Endothelial cell (in vitro differentiated cells): ENCODE results near the gene CORO2B. TPM values are rescaled to one million over a fixed set of nuclear protein-coding genes. Genes with fewer than 3 reads are reported as not detected.

Experiments
- DNase-seq: peaks from one replicate; pipeline ENCODE4 v3.0.0; 2021; ENCODE audit warnings: low spot score
- H3K27ac Mint-ChIP-seq: one replicate; pipeline ENCODE4 v1.8.0; 2021; ENCODE audit warnings: mixed read lengths, inconsistent platforms; ENCODE audit not compliant: unreplicated experiment
- H3K27me3 Mint-ChIP-seq: one replicate; pipeline ENCODE4 v1.8.0; 2021; ENCODE audit warnings: mild to moderate bottlenecking, moderate library complexity, mixed read lengths, inconsistent platforms; ENCODE audit not compliant: unreplicated experiment
- H3K36me3 Mint-ChIP-seq: one replicate; pipeline ENCODE4 v1.8.0; 2021; ENCODE audit warnings: mild to moderate bottlenecking, low read depth, mixed read lengths, inconsistent platforms; ENCODE audit not compliant: unreplicated experiment
- H3K4me1 Mint-ChIP-seq: one replicate; pipeline ENCODE4 v1.8.0; 2021; ENCODE audit warnings: mild to moderate bottlenecking, mixed read lengths, inconsistent platforms; ENCODE audit not compliant: unreplicated experiment
- H3K4me3 Mint-ChIP-seq: one replicate; pipeline ENCODE4 v1.8.0; 2021; ENCODE audit warnings: mild to moderate bottlenecking, mixed read lengths, inconsistent platforms; ENCODE audit not compliant: unreplicated experiment
- H3K9me3 Mint-ChIP-seq: one replicate; pipeline ENCODE4 v1.8.0; 2021; ENCODE audit warnings: mixed read lengths, inconsistent platforms; ENCODE audit not compliant: unreplicated experiment
- total RNA-seq: library from RNA; stranded (reverse); fragmentation: NEBNext Ultra II Directional; extraction: Animal tissue kit (Norgen Biotek cat#: 25700); gene quantifications from one replicate; pipeline ENCODE4 v1.2.1, GENCODE V29; 2021; ENCODE audit not compliant: unreplicated experiment
- TF ChIP-seq, protein P1 (sequence below): fragments of 200-600 bp; sonication (generic); IDR thresholded peaks from one replicate; pipeline ENCODE4 v1.5.0; 2021; ENCODE audit warnings: antibody characterized with exemption; ENCODE audit not compliant: unreplicated experiment

The CORO2B gene
- total RNA-seq, 1 donor from 2014 or later, result 71.7 TPM

DNA sequence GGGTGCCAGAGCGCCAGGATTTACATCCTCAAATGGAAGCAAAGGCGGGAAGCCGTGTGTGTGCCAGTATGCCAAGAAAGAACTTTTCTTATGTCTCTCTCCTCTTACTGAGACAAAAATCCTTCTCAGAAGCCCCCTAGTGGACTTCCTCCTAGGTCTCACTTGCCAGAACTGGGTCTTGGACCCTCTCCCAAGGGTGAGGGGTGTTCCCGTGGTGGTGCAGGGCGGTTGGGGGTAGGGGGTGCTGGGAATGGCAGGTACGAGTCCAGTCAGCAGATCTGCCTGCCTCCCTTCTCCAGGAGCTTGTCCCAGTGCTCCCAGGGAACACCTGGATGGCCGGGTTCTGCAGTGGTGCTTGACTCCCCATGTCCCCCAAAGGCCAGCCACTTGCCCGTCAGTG is 52.0 kb downstream of the CORO2B start:
- peaks cover 72% of the 10 kb centered on the region for H3K4me1 Mint-ChIP-seq
- no peak overlapping the region for H3K4me3 Mint-ChIP-seq
- H3K36me3 Mint-ChIP-seq, result peaks cover 4% of the 10 kb centered on the region
- H3K9me3 Mint-ChIP-seq, result no peaks in the 10 kb centered on the region
- TF ChIP-seq, protein P1, sequence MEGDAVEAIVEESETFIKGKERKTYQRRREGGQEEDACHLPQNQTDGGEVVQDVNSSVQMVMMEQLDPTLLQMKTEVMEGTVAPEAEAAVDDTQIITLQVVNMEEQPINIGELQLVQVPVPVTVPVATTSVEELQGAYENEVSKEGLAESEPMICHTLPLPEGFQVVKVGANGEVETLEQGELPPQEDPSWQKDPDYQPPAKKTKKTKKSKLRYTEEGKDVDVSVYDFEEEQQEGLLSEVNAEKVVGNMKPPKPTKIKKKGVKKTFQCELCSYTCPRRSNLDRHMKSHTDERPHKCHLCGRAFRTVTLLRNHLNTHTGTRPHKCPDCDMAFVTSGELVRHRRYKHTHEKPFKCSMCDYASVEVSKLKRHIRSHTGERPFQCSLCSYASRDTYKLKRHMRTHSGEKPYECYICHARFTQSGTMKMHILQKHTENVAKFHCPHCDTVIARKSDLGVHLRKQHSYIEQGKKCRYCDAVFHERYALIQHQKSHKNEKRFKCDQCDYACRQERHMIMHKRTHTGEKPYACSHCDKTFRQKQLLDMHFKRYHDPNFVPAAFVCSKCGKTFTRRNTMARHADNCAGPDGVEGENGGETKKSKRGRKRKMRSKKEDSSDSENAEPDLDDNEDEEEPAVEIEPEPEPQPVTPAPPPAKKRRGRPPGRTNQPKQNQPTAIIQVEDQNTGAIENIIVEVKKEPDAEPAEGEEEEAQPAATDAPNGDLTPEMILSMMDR, result peak; percentile 22
- DNase-seq, result no peak
- peak overlapping the region; percentile 36 for H3K27ac Mint-ChIP-seq
- peaks cover 6% of the 10 kb centered on the region for H3K27me3 Mint-ChIP-seq

DNA sequence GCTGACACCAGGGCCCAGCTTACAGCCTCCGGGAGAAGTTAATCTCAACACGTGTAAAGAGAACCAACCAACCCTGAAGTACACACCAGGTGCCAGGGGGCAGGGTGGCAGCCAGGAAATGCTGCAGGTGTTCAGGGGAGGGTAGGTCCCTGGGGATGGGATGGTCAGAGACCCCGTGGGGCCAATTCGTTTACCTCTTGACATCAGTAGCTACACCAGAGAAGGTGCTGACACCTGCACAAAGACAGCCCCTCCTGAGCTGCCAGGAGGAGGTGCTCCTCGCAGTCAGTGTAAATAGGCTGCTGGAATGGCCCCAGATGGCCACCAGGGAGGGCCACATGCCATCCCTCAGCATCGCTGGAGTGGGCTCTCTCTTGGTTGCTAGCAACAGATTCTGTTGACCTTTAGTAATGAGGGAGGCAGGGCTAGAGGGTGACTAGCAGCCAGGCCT is 52.8 kb downstream of the CORO2B start:
- no peaks in the 10 kb centered on the region for H3K9me3 Mint-ChIP-seq
- peak overlapping the region; percentile 36 for H3K27ac Mint-ChIP-seq
- TF ChIP-seq, protein P1, result no peak
- H3K36me3 Mint-ChIP-seq, result peaks cover 7% of the 10 kb centered on the region
- H3K4me1 Mint-ChIP-seq, result peaks cover 76% of the 10 kb centered on the region
- peaks cover 6% of the 10 kb centered on the region for H3K27me3 Mint-ChIP-seq
- DNase-seq, result no peak
- H3K4me3 Mint-ChIP-seq, result no peak overlapping the region

DNA sequence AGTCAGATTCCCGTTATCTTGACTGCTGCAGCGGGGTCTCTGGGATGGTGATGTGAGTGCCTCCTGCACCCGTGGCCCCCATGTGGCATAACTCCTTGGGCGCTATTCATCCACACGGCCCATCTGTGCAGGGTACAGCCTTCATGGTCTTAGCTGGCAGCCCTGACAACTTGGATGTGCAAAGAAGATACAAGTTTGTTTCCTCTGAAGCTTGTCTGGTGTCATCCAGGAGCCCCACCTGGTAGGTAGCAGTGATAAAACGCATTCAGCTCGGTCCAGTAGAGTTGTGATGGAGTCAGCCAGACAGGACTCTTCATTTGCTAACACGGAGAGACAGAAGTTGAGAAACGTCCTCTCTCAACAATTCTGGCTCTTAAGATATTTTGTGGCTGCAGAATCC is 53.3 kb downstream of the CORO2B start:
- Mint-ChIP-seq H3K4me1 (peaks cover 75% of the 10 kb centered on the region), H3K27ac (peak overlapping the region; percentile 42), H3K4me3 (no peak overlapping the region), H3K9me3 (no peaks in the 10 kb centered on the region), H3K36me3 (peaks cover 7% of the 10 kb centered on the region), H3K27me3 (peaks cover 6% of the 10 kb centered on the region)
- DNase-seq, result no peak
- TF ChIP-seq, protein P1, result no peak

DNA sequence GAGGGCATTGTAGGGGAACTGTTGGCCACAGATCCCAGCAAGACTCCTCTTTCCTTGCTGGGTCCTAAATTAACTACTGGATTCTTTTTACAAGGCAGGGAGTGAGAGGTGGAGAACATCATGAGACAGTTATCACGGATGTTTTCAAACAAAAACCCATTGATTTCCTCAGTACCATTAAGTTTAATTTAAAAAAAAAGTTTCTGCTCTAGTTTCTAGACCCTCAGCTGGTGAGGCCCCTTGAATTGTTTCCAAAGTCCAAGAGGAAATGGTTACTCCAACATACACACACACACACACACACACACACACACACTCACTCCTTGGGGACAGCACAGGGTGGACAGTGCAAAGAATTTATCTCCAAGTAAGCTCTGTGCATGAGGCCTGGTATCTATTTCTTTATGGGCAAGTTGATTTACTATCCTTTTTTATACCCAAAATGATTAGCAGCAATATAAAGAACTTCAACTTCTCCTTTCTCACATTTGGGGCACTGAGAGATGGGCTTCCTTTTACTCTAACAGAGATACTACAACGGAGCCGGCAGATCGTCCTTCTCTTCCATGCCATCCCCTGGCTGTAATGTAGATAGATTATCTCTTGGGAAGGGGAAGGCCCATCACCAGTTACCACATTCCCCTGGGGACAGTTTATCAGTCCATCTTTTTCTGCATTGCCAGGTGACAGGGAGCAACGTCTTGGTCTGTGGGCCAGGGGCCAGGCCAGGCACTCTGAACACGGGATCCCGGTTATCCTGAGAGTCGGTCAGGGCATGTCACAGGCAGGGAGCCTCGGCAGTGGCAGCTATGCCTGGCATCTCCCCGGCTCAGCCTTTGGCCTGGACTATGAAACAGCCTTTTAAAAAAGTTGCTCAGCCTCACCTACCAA is 54.7 kb downstream of the CORO2B start:
- Mint-ChIP-seq H3K4me3 (no peak overlapping the region), H3K27ac (peak overlapping the region; percentile 24), H3K9me3 (no peaks in the 10 kb centered on the region), H3K4me1 (peaks cover 66% of the 10 kb centered on the region), H3K36me3 (peaks cover 11% of the 10 kb centered on the region), H3K27me3 (peaks cover 5% of the 10 kb centered on the region)
- TF ChIP-seq, protein P1, result no peak
- no peak for DNase-seq

DNA sequence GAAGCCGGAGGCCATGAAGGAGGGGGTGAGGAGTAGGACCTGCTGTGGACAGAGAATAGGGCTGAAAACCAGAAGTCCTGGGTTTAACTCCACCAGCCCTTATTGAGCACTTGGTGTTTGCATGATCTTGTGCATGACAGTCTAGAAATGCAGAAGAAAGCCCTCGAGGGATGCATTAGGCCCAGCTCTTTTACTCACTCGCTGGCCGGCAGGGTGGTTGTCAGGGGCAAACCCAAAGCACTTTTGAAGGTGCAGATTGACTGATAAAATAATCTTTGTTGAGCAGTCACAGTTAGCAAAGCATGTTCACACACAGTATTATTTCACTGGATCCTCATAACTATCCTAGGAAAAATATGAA is 55.3 kb downstream of the CORO2B start:
- no peak for DNase-seq
- Mint-ChIP-seq H3K36me3 (peaks cover 11% of the 10 kb centered on the region), H3K4me1 (peaks cover 62% of the 10 kb centered on the region)

More for the DNA sequence above, 55.3 kb downstream of the CORO2B start:
- Mint-ChIP-seq H3K27ac (no peak overlapping the region), H3K9me3 (no peaks in the 10 kb centered on the region), H3K27me3 (peaks cover 5% of the 10 kb centered on the region), H3K4me3 (no peak overlapping the region)
- TF ChIP-seq, protein P1, result no peak
